ENCODE data around the gene OR4N2.
"Not testable (repeated sequence)": the region's sequence is repeated elsewhere in the genome, so short reads cannot be mapped to it uniquely, and the experiment has no call there.

OR4N2 gene

GRCh38 chr14:19799880-19800279 lies 3.7 kb upstream of the OR4N2 start:
- H3K36me3 ChIP-seq (replicated peaks; ENCODE audit: insufficient read depth, low read length): no peaks in the 10 kb centered on the region
- TF ChIP-seq EZH2phosphoT487 (IDR thresholded peaks at IDR 0.05; ENCODE audit: low read length) (no peak), CTCF (IDR thresholded peaks at IDR 0.05; ENCODE audit: low read length) (no peak), EZH2 (optimal IDR thresholded peaks at IDR 0.05; ENCODE audit: low read depth, low read length) (no peak)
- H2AFZ ChIP-seq (ENCODE audit: low read length): no peak overlapping the region
- H3K9me3 ChIP-seq (replicated peaks; ENCODE audit: insufficient read depth, low read length): no peaks in the 10 kb centered on the region
- no peaks in the 10 kb centered on the region for H3K27me3 ChIP-seq (replicated peaks; ENCODE audit: insufficient read depth, low read length)
- no peak overlapping the region for H3K4me3 ChIP-seq (ENCODE audit: low read length)
- no peaks in the 10 kb centered on the region for H3K4me1 ChIP-seq (ENCODE audit: low read length)
- no peak overlapping the region for H3K4me2 ChIP-seq (ENCODE audit: low read depth, low read length)
- no peak for DNase-seq
- no peaks in the 10 kb centered on the region for H3K9me2 ChIP-seq (replicated peaks; ENCODE audit: insufficient read depth, low read length)
- H3K27ac ChIP-seq (ENCODE audit: low read length): no peak overlapping the region
- no peaks in the 10 kb centered on the region for H3K79me2 ChIP-seq (ENCODE audit: low read length)
- H3K9ac ChIP-seq (ENCODE audit: low read length): no peak overlapping the region
- no peaks in the 10 kb centered on the region for H4K20me1 ChIP-seq (ENCODE audit: insufficient read depth, low read length)
- H3F3A ChIP-seq (ENCODE audit: insufficient read depth, low read length): no peaks in the 10 kb centered on the region

GRCh38 chr14:19800282-19801117 lies 3.1 kb upstream of the OR4N2 start:
- Histone ChIP-seq H3K4me2 (ENCODE audit: low read depth, low read length) (no peak overlapping the region), H3K36me3 (replicated peaks; ENCODE audit: insufficient read depth, low read length) (no peaks in the 10 kb centered on the region), H3K4me1 (ENCODE audit: low read length) (no peaks in the 10 kb centered on the region), H3K9me3 (replicated peaks; ENCODE audit: insufficient read depth, low read length) (no peaks in the 10 kb centered on the region), H3K27me3 (replicated peaks; ENCODE audit: insufficient read depth, low read length) (no peaks in the 10 kb centered on the region), H3K27ac (ENCODE audit: low read length) (no peak overlapping the region), H4K20me1 (ENCODE audit: insufficient read depth, low read length) (no peaks in the 10 kb centered on the region), H3K9me2 (replicated peaks; ENCODE audit: insufficient read depth, low read length) (no peaks in the 10 kb centered on the region), H3K4me3 (ENCODE audit: low read length) (no peak overlapping the region), H3K79me2 (ENCODE audit: low read length) (no peaks in the 10 kb centered on the region), H2AFZ (ENCODE audit: low read length) (no peak overlapping the region), H3F3A (ENCODE audit: insufficient read depth, low read length) (no peaks in the 10 kb centered on the region), H3K9ac (ENCODE audit: low read length) (no peak overlapping the region)
- DNase-seq: no peak
- TF ChIP-seq EZH2phosphoT487 (IDR thresholded peaks at IDR 0.05; ENCODE audit: low read length) (no peak), EZH2 (optimal IDR thresholded peaks at IDR 0.05; ENCODE audit: low read depth, low read length) (no peak), CTCF (IDR thresholded peaks at IDR 0.05; ENCODE audit: low read length) (no peak)

- no peaks in the 10 kb centered on the region for H3K36me3 ChIP-seq (replicated peaks; ENCODE audit: insufficient read depth, low read length)
- no peak overlapping the region for H3K4me3 ChIP-seq (ENCODE audit: low read length)
- H3K4me1 ChIP-seq (ENCODE audit: low read length): no peaks in the 10 kb centered on the region
- no peak overlapping the region for H3K27ac ChIP-seq (ENCODE audit: low read length)
- H3K9me3 ChIP-seq (replicated peaks; ENCODE audit: insufficient read depth, low read length): no peaks in the 10 kb centered on the region
- H3K9ac ChIP-seq (ENCODE audit: low read length): no peak overlapping the region
- no peaks in the 10 kb centered on the region for H4K20me1 ChIP-seq (ENCODE audit: insufficient read depth, low read length)
- H3K4me2 ChIP-seq (ENCODE audit: low read depth, low read length): no peak overlapping the region
- H2AFZ ChIP-seq (ENCODE audit: low read length): no peak overlapping the region
- H3F3A ChIP-seq (ENCODE audit: insufficient read depth, low read length): no peaks in the 10 kb centered on the region
- TF ChIP-seq EZH2 (optimal IDR thresholded peaks at IDR 0.05; ENCODE audit: low read depth, low read length) (no peak), CTCF (IDR thresholded peaks at IDR 0.05; ENCODE audit: low read length) (no peak), EZH2phosphoT487 (IDR thresholded peaks at IDR 0.05; ENCODE audit: low read length) (no peak)
- no peaks in the 10 kb centered on the region for H3K27me3 ChIP-seq (replicated peaks; ENCODE audit: insufficient read depth, low read length)
- no peaks in the 10 kb centered on the region for H3K79me2 ChIP-seq (ENCODE audit: low read length)
- no peaks in the 10 kb centered on the region for H3K9me2 ChIP-seq (replicated peaks; ENCODE audit: insufficient read depth, low read length)
- DNase-seq: no peak
Measured at GRCh38 chr14:19801118-19801464, 2.5 kb upstream of the OR4N2 start.

- H3K4me3 ChIP-seq (ENCODE audit: low read length); H3K9me3 ChIP-seq (replicated peaks; ENCODE audit: insufficient read depth, low read length); H3K79me2 ChIP-seq (ENCODE audit: low read length); DNase-seq; H2AFZ ChIP-seq (ENCODE audit: low read length); H4K20me1 ChIP-seq (ENCODE audit: insufficient read depth, low read length); H3K36me3 ChIP-seq (replicated peaks; ENCODE audit: insufficient read depth, low read length); H3K9ac ChIP-seq (ENCODE audit: low read length); H3K4me1 ChIP-seq (ENCODE audit: low read length); H3K4me2 ChIP-seq (ENCODE audit: low read depth, low read length); H3F3A ChIP-seq (ENCODE audit: insufficient read depth, low read length); H3K27me3 ChIP-seq (replicated peaks; ENCODE audit: insufficient read depth, low read length); H3K27ac ChIP-seq (ENCODE audit: low read length); H3K9me2 ChIP-seq (replicated peaks; ENCODE audit: insufficient read depth, low read length): not testable (repeated sequence)
Measured at GRCh38 chr14:19813171-19813920, 9.8 kb downstream of the OR4N2 start.

GRCh38 chr14:19819879-19820278 lies 16.3 kb downstream of the OR4N2 start:
- H3K9me3 ChIP-seq (replicated peaks; ENCODE audit: insufficient read depth, low read length); H3K36me3 ChIP-seq (replicated peaks; ENCODE audit: insufficient read depth, low read length); H3K27ac ChIP-seq (ENCODE audit: low read length); H3K9me2 ChIP-seq (replicated peaks; ENCODE audit: insufficient read depth, low read length); H3K9ac ChIP-seq (ENCODE audit: low read length); H3K4me3 ChIP-seq (ENCODE audit: low read length); H3K27me3 ChIP-seq (replicated peaks; ENCODE audit: insufficient read depth, low read length); H3K4me1 ChIP-seq (ENCODE audit: low read length); H3K79me2 ChIP-seq (ENCODE audit: low read length); DNase-seq; H2AFZ ChIP-seq (ENCODE audit: low read length); H3F3A ChIP-seq (ENCODE audit: insufficient read depth, low read length); H4K20me1 ChIP-seq (ENCODE audit: insufficient read depth, low read length); H3K4me2 ChIP-seq (ENCODE audit: low read depth, low read length): not testable (repeated sequence)

All from MM.1S (cell line).